GM20431 (cell line): ENCODE measurements around the gene MCF2L.

Experiments
- in situ Hi-C: fragments of 300-500 bp; cut with MseI, MboI; formaldehyde crosslinking; loops from one replicate; pipeline ENCODE4 v1.15.0; 2020; ENCODE audit warnings: low sequenced_read_pairs; ENCODE audit not compliant: unreplicated experiment

MCF2L gene

DNA sequence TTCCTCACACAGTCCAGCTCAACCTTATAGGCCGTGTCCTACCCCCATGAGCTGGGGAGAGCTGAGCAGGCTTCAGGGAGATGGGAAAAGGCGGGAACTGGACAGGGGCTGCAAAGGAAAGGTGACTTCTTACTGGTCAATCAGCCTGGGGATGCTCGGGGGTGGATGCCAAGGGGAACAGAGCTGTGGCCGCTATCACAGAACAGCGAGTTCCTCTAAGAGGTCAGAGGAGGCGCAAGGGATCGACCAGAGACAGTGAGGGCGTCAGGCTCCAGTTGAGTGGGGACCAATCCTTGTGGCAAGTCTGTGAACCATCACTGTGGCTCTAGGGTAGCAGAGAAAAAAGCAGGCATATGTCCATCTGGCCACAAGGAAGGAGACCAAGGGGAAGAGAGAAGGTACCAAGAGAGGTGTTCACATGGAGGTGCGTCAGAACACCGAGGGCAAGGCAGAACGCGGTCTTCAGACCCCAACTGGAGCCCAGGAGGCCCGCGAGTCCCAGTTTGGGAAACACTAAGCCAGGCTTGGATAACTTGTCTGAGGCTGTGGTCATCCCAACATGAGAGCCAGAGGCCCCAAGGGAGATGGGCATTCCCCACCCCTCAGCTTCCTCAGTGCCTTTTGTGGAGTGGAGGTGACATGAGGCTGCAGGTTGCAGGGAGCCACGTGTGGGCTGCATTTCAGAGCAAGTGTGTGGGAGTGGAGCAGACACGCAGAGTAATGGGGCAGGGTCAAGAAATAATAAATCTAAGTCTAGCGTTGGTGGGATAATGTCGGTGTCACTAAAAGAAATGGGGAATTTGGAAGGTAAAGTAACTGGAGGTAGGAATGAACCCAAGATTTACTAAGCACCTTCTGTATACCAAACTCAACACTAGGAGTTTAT, 157.5 kb downstream of the MCF2L start:
- in situ Hi-C loops: no loop called here

DNA sequence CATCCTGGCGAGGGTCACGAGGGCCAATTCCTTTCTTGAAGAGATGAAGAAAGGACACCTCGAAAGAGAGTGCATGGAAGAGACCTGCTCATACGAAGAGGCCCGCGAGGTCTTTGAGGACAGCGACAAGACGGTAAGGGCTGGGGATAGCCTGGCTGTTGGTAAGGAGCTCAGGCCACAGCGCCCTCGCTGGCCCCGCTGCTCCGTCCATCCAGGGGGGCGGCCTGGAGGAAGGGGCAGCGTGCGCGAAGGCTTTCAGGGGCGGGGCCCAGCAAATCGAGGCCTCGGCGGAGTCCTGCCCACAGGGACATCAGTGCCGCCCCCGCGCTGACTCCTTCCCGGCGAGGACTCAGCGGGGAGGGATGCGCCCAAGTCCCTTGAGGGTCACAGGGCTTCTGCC, 160.5 kb downstream of the MCF2L start:
- in situ Hi-C loops: no loop called here

GRCh38 chr13:113129921-113130750, 161.1 kb downstream of the MCF2L start:
- in situ Hi-C loops: no loop called here

DNA sequence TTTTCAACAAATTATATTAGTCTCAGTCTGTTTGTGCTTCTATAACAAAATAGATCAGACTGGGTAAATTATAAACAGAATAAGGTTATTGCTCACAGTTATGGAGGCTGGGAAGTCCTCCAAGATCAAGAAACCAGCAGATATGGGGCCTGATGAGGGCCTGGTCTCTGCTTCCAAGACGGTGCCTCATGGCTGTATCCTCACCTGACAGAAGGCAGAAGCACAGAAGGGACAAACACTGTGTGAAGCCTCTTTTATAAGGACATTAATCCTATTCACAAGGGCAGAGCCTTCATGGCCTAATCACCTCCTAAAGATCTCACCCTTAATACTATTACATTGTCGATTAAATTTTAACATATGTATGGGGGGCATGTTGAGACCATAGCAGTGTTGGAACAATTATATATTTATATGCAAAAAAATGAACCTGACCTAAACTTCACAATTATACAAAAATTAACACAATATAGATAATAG, 166.3 kb downstream of the MCF2L start:
- in situ Hi-C loops: no loop called here

GRCh38 chr13:113137691-113138298, 168.8 kb downstream of the MCF2L start:
- in situ Hi-C loops: no loop called here

GRCh38 chr13:113138792-113139551, 170.0 kb downstream of the MCF2L start:
- in situ Hi-C loops: no loop called here

DNA sequence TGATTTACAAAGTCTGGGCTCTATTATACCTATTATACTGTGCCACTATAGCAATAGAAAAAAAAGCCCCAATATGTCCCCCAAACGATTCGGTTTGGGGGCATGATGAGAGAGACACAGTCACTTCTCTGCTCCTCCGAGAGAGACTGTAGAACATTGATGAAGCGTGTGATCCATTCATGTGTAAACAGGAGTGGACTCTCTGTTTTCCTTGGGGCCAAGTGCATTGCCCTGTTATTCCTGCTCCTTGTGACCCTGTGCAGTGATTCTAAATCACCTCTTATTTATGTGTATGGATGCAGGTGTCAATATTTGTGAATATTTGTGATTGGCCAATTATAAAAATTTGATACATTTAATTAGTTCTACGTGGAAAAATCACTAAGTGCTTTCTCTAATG, 170.6 kb downstream of the MCF2L start:
- in situ Hi-C loops: no loop called here

- in situ Hi-C loops: no loop called here
Measured at GRCh38 chr13:113140677-113141600, 171.9 kb downstream of the MCF2L start.

DNA sequence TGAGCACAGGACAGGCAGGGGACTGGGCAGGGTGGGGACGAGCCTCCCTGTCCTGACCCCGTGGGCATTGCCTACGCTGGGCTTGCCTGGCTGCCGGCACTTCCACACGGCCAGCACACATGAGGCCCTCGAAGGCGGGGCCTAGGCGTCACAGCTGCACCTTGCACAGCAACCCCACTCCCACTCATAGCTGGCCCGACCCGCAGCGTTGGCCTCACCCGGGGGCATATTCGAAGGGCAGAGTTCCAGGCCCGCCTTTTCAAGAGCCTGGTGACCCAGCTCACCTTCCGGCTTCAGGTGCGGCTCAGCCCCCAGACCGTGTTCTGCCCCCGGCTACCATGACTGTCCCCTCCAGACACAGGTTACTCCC, 172.6 kb downstream of the MCF2L start:
- in situ Hi-C loops: no loop called here

- in situ Hi-C loops: no loop called here
Measured at GRCh38 chr13:113142876-113143275, 173.9 kb downstream of the MCF2L start.

DNA sequence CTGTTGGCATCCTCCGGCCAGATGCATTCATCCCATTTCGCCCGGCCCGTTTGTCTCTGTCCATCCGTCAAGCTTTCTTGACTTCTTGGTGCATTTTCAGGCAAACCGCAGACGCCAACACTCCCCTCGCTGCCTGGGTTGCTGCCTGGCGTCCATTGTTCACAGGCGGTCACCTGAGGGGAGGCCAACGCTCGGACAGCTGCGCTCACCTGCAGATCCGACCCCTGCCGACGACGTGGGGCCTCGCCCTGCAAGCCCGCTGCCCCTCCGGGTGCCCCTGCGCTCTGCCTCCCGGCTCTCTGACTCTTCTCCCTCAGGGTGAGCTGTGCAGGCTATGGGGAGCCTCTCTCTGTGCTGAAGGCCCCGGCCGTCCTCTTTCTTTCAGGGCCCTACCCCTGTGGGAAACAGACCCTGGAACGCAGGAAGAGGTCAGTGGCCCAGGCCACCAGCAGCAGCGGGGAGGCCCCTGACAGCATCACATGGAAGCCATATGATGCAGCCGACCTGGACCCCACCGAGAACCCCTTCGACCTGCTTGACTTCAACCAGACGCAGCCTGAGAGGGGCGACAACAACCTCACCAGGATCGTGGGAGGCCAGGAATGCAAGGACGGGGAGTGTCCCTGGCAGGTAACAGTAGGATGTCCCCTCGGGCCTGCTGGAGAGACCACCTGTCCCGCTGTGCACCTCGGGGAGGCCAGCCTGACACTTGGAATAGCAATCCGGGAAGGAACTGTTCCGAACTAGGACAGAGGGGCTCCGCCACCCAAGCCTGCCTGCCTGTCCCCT, 174.6 kb downstream of the MCF2L start:
- in situ Hi-C loops: no loop called here

DNA sequence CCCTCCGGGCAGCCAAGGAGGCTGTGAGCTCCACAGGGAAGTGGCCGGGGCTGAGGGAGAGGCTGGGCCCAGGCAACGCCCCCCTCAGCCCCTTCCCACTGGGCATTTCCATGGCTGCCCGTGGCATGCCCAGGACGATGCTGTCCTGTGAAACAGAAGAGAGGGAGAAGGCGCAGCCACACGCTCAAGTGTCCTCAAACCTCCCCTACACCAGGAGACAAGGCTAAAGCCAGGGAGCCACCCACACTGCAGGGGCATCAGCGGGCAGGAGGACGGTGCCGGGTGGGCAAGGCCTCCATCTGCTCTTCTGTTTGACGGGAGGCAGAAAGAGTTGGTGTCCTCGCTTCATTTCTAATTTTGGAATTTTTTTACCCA, 175.2 kb downstream of the MCF2L start:
- in situ Hi-C loops: no loop called here

GRCh38 chr13:113145496-113145895, 176.5 kb downstream of the MCF2L start:
- in situ Hi-C loops: no loop called here

DNA sequence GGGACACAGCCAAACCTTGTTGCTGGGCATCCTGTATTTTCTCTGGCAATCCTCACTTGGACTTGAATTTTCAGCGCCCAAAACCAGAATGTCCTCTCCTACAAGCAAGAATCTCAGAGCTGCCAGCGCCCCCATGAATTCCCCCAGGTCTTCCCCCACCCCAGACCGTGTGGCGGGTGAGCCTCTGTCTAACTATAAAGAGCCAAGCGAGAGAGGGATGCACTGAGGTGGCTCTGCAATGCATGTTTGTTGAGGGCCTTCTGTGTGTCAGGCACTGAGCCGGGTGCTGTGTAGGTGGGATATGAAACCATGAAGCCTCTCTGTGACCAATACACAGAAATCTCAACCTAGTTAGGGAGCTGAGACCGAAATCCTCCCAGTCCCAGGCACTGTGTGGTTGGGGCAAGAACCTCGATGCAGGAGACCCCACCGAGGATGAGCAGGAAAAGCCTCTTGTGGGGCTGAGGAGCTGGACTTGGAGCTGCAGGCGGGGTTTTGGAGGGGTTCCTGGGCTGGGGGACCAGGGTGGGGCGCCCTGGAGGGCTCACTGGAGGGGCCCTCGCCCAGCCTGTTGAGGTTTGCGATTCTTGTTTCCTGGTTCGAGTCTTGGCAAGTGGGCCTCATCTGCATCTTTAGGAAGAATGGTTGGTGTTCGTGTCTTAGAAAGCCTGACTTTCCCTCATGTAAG, 177.0 kb downstream of the MCF2L start:
- in situ Hi-C loops: no loop called here

GRCh38 chr13:113146750-113147149, 177.7 kb downstream of the MCF2L start:
- in situ Hi-C loops: no loop called here

DNA sequence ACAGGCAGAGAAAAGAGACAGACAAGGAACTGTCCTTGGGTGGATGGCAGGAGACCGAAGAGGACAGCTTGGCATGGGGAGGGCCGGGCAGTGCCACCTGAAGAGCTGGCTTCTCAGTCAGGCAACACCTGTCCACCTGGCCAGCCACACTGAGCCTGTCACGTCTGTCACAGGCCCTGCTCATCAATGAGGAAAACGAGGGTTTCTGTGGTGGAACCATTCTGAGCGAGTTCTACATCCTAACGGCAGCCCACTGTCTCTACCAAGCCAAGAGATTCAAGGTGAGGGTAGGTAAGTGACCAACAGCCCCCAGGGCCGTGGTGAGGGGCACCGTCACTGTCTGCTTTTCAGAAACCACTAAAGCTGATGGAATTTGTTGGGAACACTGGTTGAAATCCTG, 178.2 kb downstream of the MCF2L start:
- in situ Hi-C loops: no loop called here

DNA sequence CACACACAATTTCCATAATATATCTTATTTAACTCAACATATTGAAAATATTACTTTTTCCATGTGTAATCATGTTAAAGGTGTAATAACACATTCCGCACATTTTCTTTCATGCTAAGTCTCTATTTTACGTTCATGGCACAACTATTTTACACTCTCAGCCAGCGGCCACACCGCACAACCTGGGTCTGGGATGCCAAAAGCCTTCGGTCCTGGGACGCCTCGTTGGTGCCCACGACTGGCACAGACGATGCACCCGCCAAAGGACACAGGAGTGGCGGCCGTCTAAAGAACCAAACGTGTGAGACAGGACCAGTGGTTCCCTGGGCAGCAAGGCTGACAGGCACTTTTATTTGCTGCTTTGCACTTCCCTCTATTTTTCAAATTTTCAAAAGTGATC, 179.4 kb downstream of the MCF2L start:
- in situ Hi-C loops: no loop called here
